Heart left ventricle (tissue), 16 donors: ENCODE measurements around the gene CDH23. TPM values are rescaled to one million over a fixed set of nuclear protein-coding genes. Genes with fewer than 3 reads are reported as not detected.

Experiments used
- ATAC-seq, 4 donors: fragments of 200-7000 bp; cut with Tn5 transposase; one replicate each; pipeline ENCODE4 v1.9.1; 2020 to 2022; ENCODE audit warnings: moderate library complexity in 4 of 4, mild to moderate bottlenecking in 3 of 4, moderate number of reproducible peaks in 1 of 4
- DNase-seq, 5 donors: peaks; one replicate each; pipeline ENCODE4 v3.0.0-alpha.2; 2020
- H3K27ac ChIP-seq, 12 donors: fragments of 200-600 bp; sonication (generic) in 4 of 12; one replicate each; pipeline versions ENCODE4 v1.5.0 to v1.8.0; 2016 to 2022; ENCODE audit warnings: mild to moderate bottlenecking in 2 of 12
- H3K27me3 ChIP-seq, 9 donors: fragments of 200-600 bp; sonication (generic) in 2 of 9; one replicate each; pipeline versions ENCODE4 v1.5.1 to v1.8.0; 2016 to 2022; ENCODE audit warnings: mild to moderate bottlenecking in 3 of 9
- H3K36me3 ChIP-seq, 9 donors: fragments of 200-600 bp; sonication (generic) in 2 of 9; one replicate each; pipeline versions ENCODE4 v1.5.0 to v1.8.0; 2018 to 2022; ENCODE audit warnings: mild to moderate bottlenecking in 2 of 9
- H3K4me1 ChIP-seq, 12 donors: fragments of 200-600 bp; sonication (generic) in 4 of 12; one replicate each; pipeline versions ENCODE4 v1.5.0 to v1.8.0; 2016 to 2022; ENCODE audit warnings: mild to moderate bottlenecking in 3 of 12
- H3K4me3 ChIP-seq, 12 donors: fragments of 200-600 bp; sonication (generic) in 4 of 12; one replicate each; pipeline versions ENCODE4 v1.5.0 to v1.8.0; 2017 to 2022; ENCODE audit warnings: mild to moderate bottlenecking in 9 of 12, moderate library complexity in 4 of 12
- H3K9me3 ChIP-seq, 12 donors: fragments of 200-600 bp; sonication (generic) in 4 of 12; one replicate each; pipeline versions ENCODE4 v1.5.0 to v1.8.0; 2016 to 2022; ENCODE audit warnings: mild to moderate bottlenecking in 1 of 12
- CTCF ChIP-seq, 12 donors: fragments of 200-600 bp; sonication (generic) in 4 of 12; IDR thresholded peaks; one replicate each; pipeline versions ENCODE4 v1.5.0 to v1.8.0; 2018 to 2022; ENCODE audit warnings: antibody characterized with exemption in 12 of 12, mild to moderate bottlenecking in 5 of 12
- POLR2A ChIP-seq, 2 donors: fragments of 450-650 bp; IDR thresholded peaks; one replicate each; pipeline ENCODE4 v1.6.1; 2017; ENCODE audit warnings: antibody characterized with exemption in 2 of 2, mild to moderate bottlenecking in 2 of 2, moderate library complexity in 2 of 2
- WGBS, 4 donors: extraction: QIAGEN DNeasy Blood & Tissue Kit in 2 of 4; methylation state at CpG; one replicate each; pipeline versions ENCODE4 v1.1.5 to v1.1.7; 2013 to 2018; 5-methylcytosine and 5-hydroxymethylcytosine counted together
- intact Hi-C, 10 donors: fragments of 100-400 bp; cut with DNase I; formaldehyde crosslinking; loops; one replicate each; pipeline versions ENCODE4 v1.11.1 to v1.14.2; 2022
- polyA plus RNA-seq, 2 donors: library from polyadenylated mRNA; stranded (reverse); fragments of 200-250 nt; gene quantifications; one replicate each; pipeline ENCODE4 v1.2.3, GENCODE V29; 2013
- total RNA-seq, 9 donors: library from RNA; depleted of rRNA in 2 of 9; stranded (reverse); fragments of >200 nt in 2 of 9; fragmentation: NEBNext Ultra II Directional in 3 of 9; extraction: Animal tissue kit (Norgen Biotek cat#: 25700) in 3 of 9; gene quantifications; one replicate each; pipeline versions ENCODE4 v1.1.0 to v1.2.4, GENCODE V29; 2016 to 2023
- donor health status: ischemic (EF 13 %, LVEDD 7.1; RV severe dilation, severe dysfunction).
- donor health status: healthy with polysubstance abuse.
- donor health status: DM: no; HTN: yes; CAD: no.
- donor health status: DM: no; HTN: no; CAD: no.
- donor health status: ischemic (EF 25% LVEDD 6.9; RV normal size, moderate dysfunction).
- donor health status: ischemic (EF 25% LVEDD 5.7; RV mildly dilated, moderate dysfunction).
- donor health status: healthy.
- donor health status: DM: yes; HTN: yes; CAD: no.
- donor health status: ischemic (EF 35%, LVEDD 5.7; RV mildly dilated, moderate dysfunction).
- donor health status: nonischemic (EF 11% LVEDD 7.7; RV severe dilation, severe dysfunction).
- donor health status: DM: yes; HTN: yes; CAD: no.
- donor health status: PGD.
- donor health status: ischemic (EF 29% LVEDD 5.4; RV normal size, mild dysfunction).
- donor health status: nonischemic (EF 23%, LVEDD 6.1; RV moderate dilation, normal function).

CDH23 gene
- total and polyA plus RNA-seq, 11 donors, result 1.2 to 8.6 (median 3.9) TPM

- intact Hi-C loops, result no loop called here
- H3K27ac ChIP-seq, result no peak overlapping the region
- no peaks in the 10 kb centered on the region for H3K36me3 ChIP-seq
- 69 to 81% (median 74%) methylated on average over 8 to 9 of the region's 9 CpGs for WGBS, 4 donors
- peaks cover 0 to 36% (median 15%) of the 10 kb centered on the region in 12 donors for H3K4me1 ChIP-seq
- H3K27me3 ChIP-seq, result no peaks in the 10 kb centered on the region
- H3K9me3 ChIP-seq, result no peaks in the 10 kb centered on the region
- no peak overlapping the region for H3K4me3 ChIP-seq
- TF ChIP-seq POLR2A (IDR thresholded peaks at IDR 0.05) (no peak), CTCF (IDR thresholded peaks at IDR 0.05) (no peak)
- no peak for DNase-seq
- no peak for ATAC-seq
Observed at GRCh38 chr10:71440506-71441035, 43.9 kb downstream of the CDH23 start.

- TF ChIP-seq CTCF (IDR thresholded peaks at IDR 0.05) (no peak), POLR2A (IDR thresholded peaks at IDR 0.05) (no peak)
- Histone ChIP-seq H3K4me3 (no peak overlapping the region), H3K36me3 (no peaks in the 10 kb centered on the region), H3K4me1 (peaks cover 0 to 24% (median 4%) of the 10 kb centered on the region in 12 donors), H3K27me3 (no peaks in the 10 kb centered on the region), H3K27ac (no peak overlapping the region), H3K9me3 (no peaks in the 10 kb centered on the region)
- intact Hi-C loops, result no loop called here
- WGBS, 4 donors, result 94 to 100% (median 97%) methylated on average over 3 of the region's 3 CpGs
- no peak for DNase-seq
- ATAC-seq, result no peak
Observed at GRCh38 chr10:71442000-71442399, 45.3 kb downstream of the CDH23 start.

- Histone ChIP-seq H3K4me3 (no peak overlapping the region), H3K4me1 (peaks cover 0 to 15% (median 0%) of the 10 kb centered on the region in 12 donors), H3K9me3 (no peaks in the 10 kb centered on the region), H3K36me3 (no peaks in the 10 kb centered on the region), H3K27ac (no peak overlapping the region), H3K27me3 (no peaks in the 10 kb centered on the region)
- no peak for ATAC-seq
- TF ChIP-seq CTCF (IDR thresholded peaks at IDR 0.05) (no peak), POLR2A (IDR thresholded peaks at IDR 0.05) (no peak)
- 84 to 87% (median 85%) methylated on average over 14 to 15 of the region's 15 CpGs for WGBS, 4 donors
- intact Hi-C loops, result no loop called here
- no peak for DNase-seq
Observed at GRCh38 chr10:71442859-71443570, 46.3 kb downstream of the CDH23 start.

- WGBS, 4 donors, result 78 to 91% (median 88%) methylated on average over 7 to 10 of the region's 10 CpGs
- Histone ChIP-seq H3K27ac (no peak overlapping the region), H3K27me3 (no peaks in the 10 kb centered on the region), H3K9me3 (no peaks in the 10 kb centered on the region), H3K4me3 (no peak overlapping the region), H3K36me3 (no peaks in the 10 kb centered on the region), H3K4me1 (peaks cover 0 to 12% (median 0%) of the 10 kb centered on the region in 12 donors)
- TF ChIP-seq CTCF (IDR thresholded peaks at IDR 0.05) (no peak), POLR2A (IDR thresholded peaks at IDR 0.05) (no peak)
- intact Hi-C loops, result no loop called here
- DNase-seq (no peak), ATAC-seq (no peak)
Observed at GRCh38 chr10:71443676-71444075, 47.0 kb downstream of the CDH23 start.
